Thoracic aorta (tissue), 2 donors: ENCODE results near the gene STAT6. TPM values are rescaled to one million over a fixed set of nuclear protein-coding genes. Genes with fewer than 3 reads are reported as not detected.
"Not testable (repeated sequence)": the region's sequence is repeated elsewhere in the genome, so short reads cannot be mapped to it uniquely, and the experiment has no call there.

Source experiments
- ATAC-seq: fragments of 150-250 bp; one replicate; pipeline ENCODE4 v1.8.0; 2017; ENCODE audit warnings: low read depth; ENCODE audit not compliant: insufficient number of reproducible peaks, low FRiP score
- DNase-seq: peaks from one replicate; pipeline ENCODE4 v3.0.0-alpha.2; 2020; ENCODE audit warnings: low spot score
- H3K27ac ChIP-seq, 2 donors: fragments of 200-600 bp; sonication (generic); 1 replicate in 1 of 2; 2 replicates in 1 of 2; pipeline ENCODE4 v1.5.1; 2016; ENCODE audit warnings: mild to moderate bottlenecking in 2 of 2, moderate library complexity in 2 of 2
- H3K27me3 ChIP-seq: fragments of 200-600 bp; sonication (generic); replicated peaks from 2 replicates; pipeline ENCODE4 v1.6.0; 2016; ENCODE audit warnings: mild to moderate bottlenecking; ENCODE audit not compliant: insufficient read depth
- H3K36me3 ChIP-seq: fragments of 200-600 bp; sonication (generic); one replicate; pipeline ENCODE4 v1.5.1; 2016
- H3K4me1 ChIP-seq, 2 donors: fragments of 200-600 bp; sonication (generic); 1 replicate in 1 of 2; 2 replicates in 1 of 2; pipeline versions ENCODE4 v1.5.1 to v1.6.0; 2016; ENCODE audit warnings: low read depth in 2 of 2, mild to moderate bottlenecking in 1 of 2; ENCODE audit not compliant: control insufficient read depth in 1 of 2
- H3K4me3 ChIP-seq: fragments of 200-600 bp; sonication (generic); 2 replicates; pipeline ENCODE4 v1.5.1; 2016; ENCODE audit warnings: mild to moderate bottlenecking
- H3K9me3 ChIP-seq: fragments of 200-600 bp; sonication (generic); 2 replicates; pipeline ENCODE4 v1.5.1; 2016
- total RNA-seq, 2 donors: library from RNA; depleted of rRNA; stranded (reverse); fragments of >200 nt; gene quantifications; one replicate each; pipeline versions ENCODE4 v1.1.0 to v1.2.3, GENCODE V29; 2016
- TF ChIP-seq, protein P1 (sequence below): fragments of 200-600 bp; sonication (generic); IDR thresholded peaks from one replicate; pipeline ENCODE4 v1.5.1; 2019; ENCODE audit warnings: antibody characterized with exemption

STAT6 gene
- total RNA-seq, 2 donors from 2014 or later = 133 to 185 TPM

DNA sequence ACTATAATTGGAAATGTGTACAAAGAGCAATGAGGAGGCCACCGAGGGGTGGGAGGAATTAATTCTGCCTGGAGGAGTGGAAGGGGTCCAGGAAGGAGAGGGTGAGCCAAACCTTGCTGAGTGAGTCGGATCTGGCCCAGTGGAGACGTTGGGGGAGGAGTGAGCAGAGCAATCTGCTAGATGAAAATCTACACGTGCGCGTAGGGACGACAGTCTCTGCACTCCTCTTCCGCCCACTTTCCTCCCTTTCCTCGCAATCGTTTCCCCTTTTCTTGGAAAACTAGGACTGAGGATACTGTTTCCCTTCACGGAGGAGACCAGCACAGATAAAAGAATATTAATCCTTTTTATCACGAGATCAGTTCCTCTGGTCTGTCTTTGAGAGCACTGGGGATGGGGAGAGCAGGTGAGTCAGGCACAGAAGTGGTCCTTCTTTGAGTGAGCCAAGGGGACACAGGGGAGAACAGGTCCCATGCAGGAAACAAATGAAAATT lies 25.1 kb downstream of the STAT6 start:
- Histone ChIP-seq H3K36me3 (no peaks in the 10 kb centered on the region), H3K4me1 (peaks cover 13 to 19% of the 10 kb centered on the region in 2 donors), H3K27me3 (no peaks in the 10 kb centered on the region), H3K4me3 (peak overlapping the region; percentile 86), H3K27ac (peak overlapping the region; percentile 99), H3K9me3 (no peaks in the 10 kb centered on the region)
- ATAC-seq (no peak), DNase-seq (no peak)
- TF ChIP-seq, protein P1, sequence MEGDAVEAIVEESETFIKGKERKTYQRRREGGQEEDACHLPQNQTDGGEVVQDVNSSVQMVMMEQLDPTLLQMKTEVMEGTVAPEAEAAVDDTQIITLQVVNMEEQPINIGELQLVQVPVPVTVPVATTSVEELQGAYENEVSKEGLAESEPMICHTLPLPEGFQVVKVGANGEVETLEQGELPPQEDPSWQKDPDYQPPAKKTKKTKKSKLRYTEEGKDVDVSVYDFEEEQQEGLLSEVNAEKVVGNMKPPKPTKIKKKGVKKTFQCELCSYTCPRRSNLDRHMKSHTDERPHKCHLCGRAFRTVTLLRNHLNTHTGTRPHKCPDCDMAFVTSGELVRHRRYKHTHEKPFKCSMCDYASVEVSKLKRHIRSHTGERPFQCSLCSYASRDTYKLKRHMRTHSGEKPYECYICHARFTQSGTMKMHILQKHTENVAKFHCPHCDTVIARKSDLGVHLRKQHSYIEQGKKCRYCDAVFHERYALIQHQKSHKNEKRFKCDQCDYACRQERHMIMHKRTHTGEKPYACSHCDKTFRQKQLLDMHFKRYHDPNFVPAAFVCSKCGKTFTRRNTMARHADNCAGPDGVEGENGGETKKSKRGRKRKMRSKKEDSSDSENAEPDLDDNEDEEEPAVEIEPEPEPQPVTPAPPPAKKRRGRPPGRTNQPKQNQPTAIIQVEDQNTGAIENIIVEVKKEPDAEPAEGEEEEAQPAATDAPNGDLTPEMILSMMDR = no peak

DNA sequence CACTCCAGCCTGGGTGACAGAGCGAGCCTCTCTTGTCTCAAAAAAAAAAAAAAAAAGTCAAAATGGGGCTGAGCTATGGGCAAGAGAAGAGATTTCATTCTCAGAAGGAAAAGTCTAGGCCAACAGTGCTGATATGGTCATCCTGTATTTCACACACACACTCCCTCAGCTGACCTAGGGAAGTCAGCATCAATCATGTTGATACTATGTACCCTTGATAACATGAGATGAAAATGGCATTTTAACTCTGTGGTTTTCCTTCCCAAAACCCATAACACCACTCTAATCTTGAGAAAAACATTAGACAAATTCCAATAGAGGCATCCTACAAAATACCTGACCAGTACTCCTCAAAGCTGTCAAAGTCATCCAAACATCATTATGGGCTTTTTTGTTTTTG lies 30.3 kb downstream of the STAT6 start:
- ATAC-seq (no peak), DNase-seq (no peak)
- Histone ChIP-seq H3K9me3 (no peaks in the 10 kb centered on the region), H3K4me1 (peaks cover 10 to 22% of the 10 kb centered on the region in 2 donors), H3K27me3 (no peaks in the 10 kb centered on the region), H3K27ac (no peak overlapping the region), H3K4me3 (no peak overlapping the region), H3K36me3 (no peaks in the 10 kb centered on the region)
- TF ChIP-seq, protein P1 = no peak

DNA sequence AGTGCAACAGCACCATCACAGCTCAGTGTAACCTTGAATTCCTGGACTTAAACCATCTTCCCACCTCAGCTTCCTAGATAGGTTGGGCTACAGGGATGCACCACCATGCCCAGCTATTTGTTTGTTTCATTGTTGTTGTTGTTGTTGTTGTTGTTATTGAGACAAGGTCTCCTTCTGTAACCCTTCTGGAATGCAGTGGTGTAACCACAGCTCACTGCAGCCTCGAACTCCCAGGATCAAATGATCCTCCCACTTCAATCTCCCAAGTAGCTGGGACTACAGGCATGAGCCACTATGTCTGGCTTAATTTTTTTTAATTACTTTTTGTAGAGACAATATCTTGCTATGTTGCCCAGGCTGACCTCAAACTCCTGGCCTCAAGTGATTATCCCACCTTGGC lies 31.3 kb downstream of the STAT6 start:
- H3K27me3 ChIP-seq = no peaks in the 10 kb centered on the region
- TF ChIP-seq, protein P1 = no peak
- H3K36me3 ChIP-seq = no peaks in the 10 kb centered on the region
- DNase-seq (no peak), ATAC-seq (no peak)
- H3K27ac ChIP-seq = peak overlapping the region; percentile 75 to 81
- H3K9me3 ChIP-seq = no peaks in the 10 kb centered on the region
- H3K4me3 ChIP-seq = no peak overlapping the region
- H3K4me1 ChIP-seq = peaks cover 8 to 17% of the 10 kb centered on the region in 2 donors

DNA sequence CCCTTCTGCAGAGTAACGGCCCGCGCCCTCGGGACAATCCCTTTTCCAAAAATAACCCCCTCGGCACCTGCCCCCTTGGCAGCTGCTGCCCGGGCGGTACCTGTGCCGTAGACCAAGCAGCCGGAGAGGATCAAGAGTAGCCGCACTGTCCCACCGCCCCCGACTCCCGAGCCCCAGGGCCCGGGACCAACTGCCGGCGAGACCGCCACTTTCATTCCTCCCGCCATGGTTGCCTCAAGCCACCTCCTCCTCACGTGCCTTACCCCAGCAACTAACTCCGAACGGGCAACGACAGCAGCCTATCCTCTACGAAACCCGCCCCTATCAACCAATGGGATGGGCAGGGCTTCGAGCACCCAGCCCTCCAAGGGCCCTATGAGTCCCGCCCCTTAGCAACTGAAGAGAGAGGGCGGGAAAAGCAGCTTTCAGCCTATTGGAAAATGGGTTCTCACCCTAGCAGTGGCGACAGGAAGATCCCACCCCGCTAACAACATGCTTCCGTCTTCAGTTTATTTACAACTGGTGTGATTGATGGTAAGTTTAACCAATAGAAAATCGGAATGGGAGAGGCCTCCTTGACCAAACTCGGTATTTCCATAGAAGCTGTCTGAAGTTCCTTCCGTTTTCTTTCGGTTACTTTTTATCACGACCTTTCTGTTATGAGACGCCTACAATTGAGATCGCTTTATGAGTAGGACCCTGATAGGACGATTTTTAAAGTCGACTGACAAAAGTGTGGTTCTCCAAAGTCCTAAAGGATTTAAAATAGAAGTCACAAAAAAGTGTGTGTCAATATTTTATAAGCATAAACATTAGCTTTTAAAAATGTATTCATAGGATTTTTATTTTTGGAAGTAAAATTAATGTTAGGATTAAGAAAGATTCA lies 32.4 kb downstream of the STAT6 start, which contains the start of gene NEMP1:
NEMP1 (minus strand) TSS at position 273 of the 886 bp plus-strand sequence; CDS start at position 227, 46 bp downstream.
- Histone ChIP-seq H3K9me3 (no peaks in the 10 kb centered on the region), H3K4me1 (peaks cover 8 to 17% of the 10 kb centered on the region in 2 donors), H3K4me3 (peak within 1 kb of the TSS; percentile 90), H3K27me3 (no peaks in the 10 kb centered on the region), H3K27ac (peak within 1 kb of the TSS; percentile 81), H3K36me3 (no peaks in the 10 kb centered on the region)
- ATAC-seq = peak; percentile 100
- peak; percentile 94 for DNase-seq
- TF ChIP-seq, protein P1 = no peak

DNA sequence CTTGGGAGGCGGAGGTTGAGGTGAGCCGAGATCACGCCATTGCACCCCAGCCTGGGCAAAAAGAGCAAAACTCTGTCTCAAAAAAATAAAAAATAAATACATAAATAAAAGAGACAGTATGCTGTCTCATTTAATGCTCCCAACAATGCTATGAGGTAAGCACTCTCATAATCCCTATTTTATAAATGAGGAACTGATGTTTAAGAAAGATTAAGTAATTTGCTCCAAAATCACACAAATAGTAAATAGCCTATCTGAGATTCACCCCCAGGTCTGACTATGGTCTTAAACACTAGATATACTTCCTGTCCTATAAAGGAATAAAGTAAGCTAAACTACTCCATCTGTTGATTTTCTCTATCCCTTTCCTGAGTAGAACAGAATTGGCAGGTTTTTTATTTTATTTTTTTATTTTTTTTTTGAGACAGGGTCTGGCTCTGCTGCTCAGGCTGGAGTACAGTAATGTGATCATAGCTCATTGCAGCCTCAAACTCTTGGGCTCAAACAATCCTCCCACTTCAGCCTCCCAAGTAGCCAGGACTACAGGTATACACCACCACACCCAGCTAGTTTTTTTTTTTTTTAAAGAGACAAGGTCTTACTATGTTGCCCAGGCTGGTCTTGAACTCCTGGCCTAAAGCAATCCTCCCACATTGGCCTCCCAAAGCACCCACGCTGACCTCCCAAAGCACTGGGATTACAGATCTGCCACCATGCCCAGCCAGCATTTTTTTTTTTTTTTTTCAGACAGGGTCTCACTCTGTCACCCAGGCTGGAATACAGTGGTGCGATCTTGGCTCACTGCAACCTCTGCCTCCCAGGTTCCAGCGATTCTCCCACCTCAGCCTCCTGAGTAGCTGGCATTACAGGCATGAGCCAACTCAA lies 37.4 kb downstream of the STAT6 start:
- DNase-seq, H3K9me3 ChIP-seq, H3K36me3 ChIP-seq, H3K27me3 ChIP-seq, ATAC-seq: not testable (repeated sequence)
- peaks cover 15 to 32% of the 10 kb centered on the region in 2 donors for H3K4me1 ChIP-seq
- peak overlapping the region; percentile 60 to 75 for H3K27ac ChIP-seq
- peak overlapping the region; percentile 63 for H3K4me3 ChIP-seq
